HCT116 (cell line): ENCODE measurements around the gene GGNBP2. TPM values are rescaled to one million over a fixed set of nuclear protein-coding genes. Genes with fewer than 3 reads are reported as not detected.
A peak's percentile ranks its signal among the peaks of the same experiment; 100 is the strongest.

Experiments
- ATAC-seq: fragments of 200-7000 bp; cut with Tn5 transposase; 2 replicates; pipeline ENCODE4 v1.9.1; 2020; ENCODE audit warnings: mild to moderate bottlenecking, moderate library complexity
- BruUV-seq: library from RNA; stranded (reverse); fragments of 400-500 nt; replicated peaks from 2 replicates; lab custom pipeline; 2021; lab: Mats Ljungman, UMichigan
- CTCF ChIA-PET: fragments of 300-600 bp; sonication (Branson Sonifier 250); formaldehyde crosslinking; loops from one replicate; lab custom pipeline; 2021; ENCODE audit warnings: antibody characterized with exemption; lab: Charles Lee
- POLR2A ChIA-PET: fragments of 300-600, 350-600 bp; sonication (Branson Sonifier 250); formaldehyde crosslinking; loops from one replicate; lab custom pipeline; 2021; ENCODE audit warnings: antibody characterized with exemption; lab: Charles Lee
- RAD21 ChIA-PET, 2 experiments: fragments of 300-600 bp; sonication (Branson Sonifier 250); formaldehyde crosslinking; loops; one replicate each; lab custom pipeline; 2023; ENCODE audit warnings: low total read pairs in 2 of 2; ENCODE audit not compliant: uncharacterized antibody in 2 of 2, unreplicated experiment in 2 of 2, low non-redundant PET in 1 of 2; lab: Charles Lee
- DNase-seq: peaks from one replicate; pipeline ENCODE4 v3.0.0-alpha.2; 2010; ENCODE audit warnings: low read depth, low spot score
- H2AFZ ChIP-seq: fragments of 200-600 bp; shearing (Covaris generic), sonication (generic); 2 replicates; pipeline ENCODE4 v1.6.1; 2017; ENCODE audit warnings: low read depth, mixed run types, mixed read lengths, antibody characterized with exemption, low read length; ENCODE audit not compliant: poor library complexity, severe bottlenecking
- H3K27ac ChIP-seq: 2 replicates; pipeline ENCODE4 v1.5.1; 2012; ENCODE audit warnings: low read depth, low read length
- H3K27me3 ChIP-seq: fragments of 200-600 bp; sonication (generic); 2 replicates; pipeline ENCODE4 v1.6.1; 2016; ENCODE audit warnings: mixed run types, low read length, mixed read lengths; ENCODE audit not compliant: insufficient read depth
- H3K36me3 ChIP-seq, 2 experiments: fragments of 200-500 bp in 1 of 2; fragments of 200-600 bp in 1 of 2; sonication (Bioruptor generic) in 1 of 2; sonication (generic) in 1 of 2; 2 replicates each; pipeline versions ENCODE4 v1.5.1 to v1.6.1; 2014 to 2016; ENCODE audit warnings: low read length in 2 of 2, inconsistent platforms in 1 of 2, mixed read lengths in 1 of 2, mixed run types in 1 of 2; ENCODE audit not compliant: insufficient read depth in 2 of 2, control insufficient read depth in 1 of 2
- H3K4me1 ChIP-seq, 2 experiments: fragments of 200-600 bp in 1 of 2; sonication (generic) in 1 of 2; 2 replicates each; pipeline versions ENCODE4 v1.5.1 to v1.6.1; 2012 to 2017; ENCODE audit warnings: low read length in 2 of 2, inconsistent platforms in 1 of 2, mild to moderate bottlenecking in 1 of 2, mixed read lengths in 1 of 2, mixed run types in 1 of 2, moderate library complexity in 1 of 2; ENCODE audit not compliant: insufficient read depth in 2 of 2, control insufficient read depth in 1 of 2
- H3K4me2 ChIP-seq: fragments of 200-600 bp; sonication (generic); 2 replicates; pipeline ENCODE4 v1.6.1; 2017; ENCODE audit warnings: mixed run types, low read length, mixed read lengths
- H3K4me3 ChIP-seq, 2 experiments: fragments of 200-600 bp in 1 of 2; sonication (generic) in 1 of 2; replicated peaks in 1 of 2; 2 replicates each; pipeline ENCODE4 v1.5.1; 2011 to 2016; ENCODE audit warnings: low read length in 2 of 2, control low read depth in 1 of 2, low read depth in 1 of 2, mild to moderate bottlenecking in 1 of 2, mixed read lengths in 1 of 2, mixed run types in 1 of 2
- H3K79me2 ChIP-seq: fragments of 200-600 bp; sonication (generic); 2 replicates; pipeline ENCODE4 v1.6.1; 2017; ENCODE audit warnings: mild to moderate bottlenecking, mixed run types, low read length, moderate library complexity, mixed read lengths; ENCODE audit not compliant: insufficient read depth
- H3K9ac ChIP-seq: fragments of 200-600 bp; sonication (generic); 2 replicates; pipeline ENCODE4 v1.6.1; 2016; ENCODE audit warnings: low read length, mixed read lengths
- H3K9me2 ChIP-seq: fragments of 200-600 bp; sonication (generic), shearing (Covaris generic); 2 replicates; pipeline ENCODE4 v1.6.1; 2017; ENCODE audit warnings: mixed run types, mild to moderate bottlenecking, moderate library complexity; ENCODE audit not compliant: insufficient read depth
- H3K9me3 ChIP-seq, 2 experiments: fragments of 200-500 bp in 1 of 2; fragments of 200-600 bp in 1 of 2; sonication (Bioruptor generic) in 1 of 2; sonication (generic) in 1 of 2; 2 replicates each; pipeline ENCODE4 v1.6.1; 2014 to 2017; ENCODE audit warnings: low read length in 2 of 2, mixed read lengths in 2 of 2, inconsistent platforms in 1 of 2, low read depth in 1 of 2, mild to moderate bottlenecking in 1 of 2, mixed run types in 1 of 2, moderate library complexity in 1 of 2; ENCODE audit not compliant: control insufficient read depth in 1 of 2, insufficient read depth in 1 of 2
- H4K20me1 ChIP-seq: fragments of 200-600 bp; sonication (generic), shearing (Covaris generic); 2 replicates; pipeline ENCODE4 v1.6.1; 2017; ENCODE audit warnings: mixed run types, mild to moderate bottlenecking, moderate library complexity; ENCODE audit not compliant: insufficient read depth
- CTCF ChIP-seq, 3 experiments: fragments of 200-600 bp in 1 of 3; sonication (generic) in 1 of 3; IDR thresholded peaks in 2 of 3; conservative IDR thresholded peaks in 1 of 3; 2 replicates each; pipeline ENCODE4 v1.5.1; 2012 to 2017; ENCODE audit warnings: low read depth in 2 of 3, low read length in 2 of 3, antibody characterized with exemption in 1 of 3, borderline replicate concordance in 1 of 3, control low read depth in 1 of 3, mild to moderate bottlenecking in 1 of 3, mixed read lengths in 1 of 3, mixed run types in 1 of 3, moderate library complexity in 1 of 3; ENCODE audit not compliant: insufficient read depth in 1 of 3
- ELF1 ChIP-seq: IDR thresholded peaks from 2 replicates; pipeline ENCODE4 v1.6.1; 2012; ENCODE audit warnings: low read depth, borderline replicate concordance
- YY1 ChIP-seq: IDR thresholded peaks from 2 replicates; pipeline ENCODE4 v1.6.1; 2011; ENCODE audit warnings: low read length, low read depth, moderate library complexity, mild to moderate bottlenecking; ENCODE audit not compliant: insufficient replicate concordance; ENCODE audit errors: extremely low read depth
- ZBTB33 ChIP-seq: IDR thresholded peaks from 2 replicates; pipeline ENCODE4 v1.6.1; 2011; ENCODE audit warnings: mild to moderate bottlenecking, low read length, moderate library complexity; ENCODE audit not compliant: insufficient replicate concordance; ENCODE audit errors: extremely low read depth
- intact Hi-C: fragments of 100-400 bp; cut with micrococcal nuclease; formaldehyde crosslinking; loops from 2 replicates; pipeline ENCODE4 v1.10.0; 2022
- total RNA-seq: library from RNA; stranded (reverse); gene quantifications from one replicate; pipeline ENCODE4 v1.2.1, GENCODE V29; 2021; ENCODE audit not compliant: unreplicated experiment

GGNBP2 gene
- total RNA-seq, 1 experiment from 2014 or later: 58.2 TPM

GRCh38 chr17:36608794-36609497, 64.2 kb downstream of the GGNBP2 start (continued):
- TF ChIP-seq ZBTB33: no peak

GRCh38 chr17:36609498-36609862, 64.8 kb downstream of the GGNBP2 start:
- no peaks in the 10 kb centered on the region for H3K9me3 ChIP-seq
- TF ChIP-seq ELF1: no peak
- no peak for TF ChIP-seq ZBTB33
- peak in 1 of 3 experiments; percentile 26; a peak in 1 of 6 replicates for TF ChIP-seq CTCF (IDR thresholded peaks at IDR 0.05 in 2 of 3, conservative IDR thresholded peaks at IDR 0.05 in 1 of 3; ENCODE audit: borderline replicate concordance in 1 of 3, insufficient read depth in 1 of 3, low read depth in 2 of 3, low read length in 2 of 3)
- TF ChIP-seq YY1: no peak
- no peaks in the 10 kb centered on the region for H3K27me3 ChIP-seq
- peaks cover 17 to 31% of the 10 kb centered on the region in 2 experiments; a peak in 3 of 4 replicates for H3K4me1 ChIP-seq
- ATAC-seq: no peak
- H3K36me3 ChIP-seq: peaks cover 0 to 9% of the 10 kb centered on the region in 2 experiments; a peak in 1 of 4 replicates
- no TSS peak for BruUV-seq
- H4K20me1 ChIP-seq: no peaks in the 10 kb centered on the region
- peaks cover 17% of the 10 kb centered on the region for H3K79me2 ChIP-seq
- ChIA-PET RAD21 (no interaction called here), CTCF (interaction anchor here (2.1 kb wide), 1 partner anchor 8 kb away, joined by 6 read pairs; the partner anchor contains the start of gene MRM1), POLR2A (no interaction called here)
- H2AFZ ChIP-seq: no peak overlapping the region
- intact Hi-C loops: no loop called here
- no peaks in the 10 kb centered on the region for H3K9me2 ChIP-seq
- no peak overlapping the region for H3K9ac ChIP-seq
- H3K27ac ChIP-seq: 0 out of 2 replicates have a peak overlapping the region, but pooled peaks have one; percentile 58
- no peak overlapping the region for H3K4me3 ChIP-seq
- DNase-seq: no peak
- H3K4me2 ChIP-seq: no peak overlapping the region
